ENCODE data around the gene ARID1B.

Gene ARID1B

GRCh38 chr6:157226026-157226625, 448.9 kb downstream of the ARID1B start:
- no peak for DNase-seq (ENCODE audit: low read depth)
- H3K4me3 ChIP-seq (ENCODE audit: low read depth, low read length) = no peak overlapping the region
- TF ChIP-seq CTCF (IDR thresholded peaks at IDR 0.05; ENCODE audit: insufficient read depth, low read depth, low read length, missing control alignments) = no peak

GRCh38 chr6:157226761-157227160, 449.6 kb downstream of the ARID1B start:
- DNase-seq (ENCODE audit: low read depth) = no peak
- no peak for TF ChIP-seq CTCF (IDR thresholded peaks at IDR 0.05; ENCODE audit: insufficient read depth, low read depth, low read length, missing control alignments)
- H3K4me3 ChIP-seq (ENCODE audit: low read depth, low read length) = no peak overlapping the region

GRCh38 chr6:157227202-157228166, 450.3 kb downstream of the ARID1B start:
- TF ChIP-seq CTCF (IDR thresholded peaks at IDR 0.05; ENCODE audit: insufficient read depth, low read depth, low read length, missing control alignments) = peak; percentile 29
- DNase-seq (ENCODE audit: low read depth) = no peak
- no peak overlapping the region for H3K4me3 ChIP-seq (ENCODE audit: low read depth, low read length)

- DNase-seq (ENCODE audit: low read depth) = no peak
- TF ChIP-seq CTCF (IDR thresholded peaks at IDR 0.05; ENCODE audit: insufficient read depth, low read depth, low read length, missing control alignments) = no peak
- no peak overlapping the region for H3K4me3 ChIP-seq (ENCODE audit: low read depth, low read length)
Observed at GRCh38 chr6:157228426-157229131, 451.4 kb downstream of the ARID1B start.

GRCh38 chr6:157229132-157229618, 452.0 kb downstream of the ARID1B start:
- TF ChIP-seq CTCF (IDR thresholded peaks at IDR 0.05; ENCODE audit: insufficient read depth, low read depth, low read length, missing control alignments) = no peak
- H3K4me3 ChIP-seq (ENCODE audit: low read depth, low read length) = no peak overlapping the region

GRCh38 chr6:157229713-157230112, 452.5 kb downstream of the ARID1B start:
- no peak for DNase-seq (ENCODE audit: low read depth)
- no peak overlapping the region for H3K4me3 ChIP-seq (ENCODE audit: low read depth, low read length)
- no peak for TF ChIP-seq CTCF (IDR thresholded peaks at IDR 0.05; ENCODE audit: insufficient read depth, low read depth, low read length, missing control alignments)

More at GRCh38 chr6:157229132-157229618, 452.0 kb downstream of the ARID1B start:
- DNase-seq (ENCODE audit: low read depth) = no peak
